ENCODE results near the gene SYNGR1.

Gene SYNGR1

DNA sequence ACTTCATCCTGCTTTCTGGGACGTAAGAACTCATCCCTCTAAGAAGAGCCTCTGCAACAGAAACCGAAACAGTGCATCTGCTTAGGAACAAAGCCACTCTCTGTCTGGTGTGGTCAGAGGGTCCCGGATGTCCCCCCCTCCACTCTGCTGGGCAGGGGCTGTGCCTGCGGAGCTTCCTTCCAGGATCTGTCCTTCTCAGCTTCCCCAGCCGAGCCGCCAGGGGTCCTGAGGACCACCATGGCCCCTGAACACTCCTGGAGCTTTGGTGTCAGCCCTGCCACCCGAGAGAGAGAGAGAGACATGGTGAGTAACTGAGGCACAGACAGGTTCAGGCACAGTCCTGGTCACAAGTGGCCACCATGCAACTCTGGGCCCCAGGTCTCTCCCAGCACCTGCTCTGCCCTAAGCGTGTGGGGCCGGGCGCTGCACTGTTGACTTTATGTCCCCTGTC, 82.6 kb downstream of the SYNGR1 start:
- DNase-seq, result no peak

DNA sequence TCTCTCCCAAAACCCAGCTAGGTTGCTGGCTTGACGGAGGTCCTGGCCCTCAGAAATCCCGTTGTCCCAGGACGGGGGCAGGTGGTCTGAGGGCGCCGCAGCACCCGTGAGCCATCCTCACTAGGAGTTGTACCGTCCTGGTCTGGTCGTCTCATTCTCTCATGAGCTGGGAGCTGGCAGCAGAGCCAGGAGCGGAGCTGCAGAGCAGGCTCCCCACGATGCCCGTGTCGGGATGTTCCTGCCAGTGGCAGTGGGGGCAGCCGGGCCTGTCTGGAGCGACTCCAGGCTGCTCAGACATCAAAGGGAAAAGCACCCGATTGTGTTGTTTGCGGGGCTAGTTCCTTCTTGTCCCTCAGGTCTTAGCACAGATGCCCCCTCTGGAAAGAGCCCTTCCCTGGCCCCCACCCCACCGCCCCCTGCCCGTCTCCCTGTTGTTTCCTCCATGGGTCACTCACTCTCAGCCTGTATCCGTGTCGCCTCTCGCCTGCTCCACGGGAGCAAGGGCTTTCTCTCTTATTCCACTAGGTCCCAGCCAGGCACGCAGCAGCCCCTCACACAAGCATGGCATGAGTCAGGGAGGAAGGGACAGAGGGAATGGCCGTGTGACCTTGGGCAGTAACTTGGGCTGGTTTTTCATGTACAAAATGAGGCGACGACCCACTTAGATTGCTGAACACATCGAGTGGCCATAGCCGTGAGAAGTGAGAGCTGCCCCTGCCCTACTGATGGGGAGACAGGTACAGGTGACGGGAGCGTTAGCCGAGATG, 83.9 kb downstream of the SYNGR1 start:
- no peak for DNase-seq

DNA sequence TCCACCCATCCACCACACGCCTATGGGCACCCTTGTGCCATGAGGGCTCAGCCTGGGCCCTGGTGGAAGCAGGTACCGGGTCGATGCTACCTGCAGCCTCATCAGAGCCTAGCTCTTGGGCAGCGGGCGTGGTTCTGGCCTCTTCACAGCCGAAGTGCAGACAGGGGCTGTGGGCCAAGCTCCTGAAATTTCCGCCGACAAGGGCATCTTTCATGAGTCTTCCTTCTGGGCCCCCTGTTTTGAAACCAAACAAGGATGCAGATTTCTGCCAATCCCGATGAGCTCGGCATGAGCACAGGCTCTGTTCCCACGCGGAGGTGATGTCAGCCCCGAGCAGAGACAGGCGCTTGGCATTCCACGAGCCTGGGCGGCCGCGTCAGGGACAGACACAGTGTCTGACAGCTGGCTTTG, 84.5 kb downstream of the SYNGR1 start:
- DNase-seq, result no peak

DNA sequence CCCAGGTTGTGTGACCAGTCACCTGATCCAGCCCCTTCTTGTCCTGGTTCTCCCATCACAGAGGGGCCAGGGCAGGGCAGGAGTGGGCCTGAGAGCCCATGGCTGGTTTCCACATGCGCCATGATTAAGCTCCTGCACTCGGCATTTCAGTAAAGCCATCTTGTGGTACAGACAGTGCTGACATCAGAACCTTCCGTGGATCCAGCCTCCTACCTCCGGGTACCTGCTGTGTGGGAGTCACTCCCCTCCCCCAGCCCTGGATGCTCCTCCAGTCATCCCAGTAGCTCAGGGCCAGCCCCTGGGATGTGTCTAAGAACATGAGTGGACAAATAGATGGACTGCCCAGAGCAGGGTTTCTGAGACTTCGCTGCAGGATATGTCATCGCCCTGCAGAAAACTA, 84.9 kb downstream of the SYNGR1 start:
- no peak for DNase-seq

Data from activated naive CD4-positive, alpha-beta T cell treated with Interleukin-2 at 50 U/mL for 16 hours (primary cell).